Activated gamma-delta T cell (primary cell): ENCODE data around the gene GLRX3.

ENCODE experiments used
- DNase-seq: peaks from one replicate; lab custom pipeline; 2025; lab: John Stamatoyannopoulos, UW

Gene GLRX3

GRCh38 chr10:130208807-130209206 is 72.6 kb downstream of the GLRX3 start:
- no peak for DNase-seq

GRCh38 chr10:130212746-130213145 is 76.6 kb downstream of the GLRX3 start:
- DNase-seq = no peak

GRCh38 chr10:130213286-130214080 is 77.3 kb downstream of the GLRX3 start:
- no peak for DNase-seq

GRCh38 chr10:130214431-130214830 is 78.2 kb downstream of the GLRX3 start:
- DNase-seq = no peak

- DNase-seq = no peak
These were observed 79.2 kb downstream of the GLRX3 start for GRCh38 chr10:130215151-130215930.

- DNase-seq = no peak
These were observed 79.7 kb downstream of the GLRX3 start for GRCh38 chr10:130215931-130216231.

- DNase-seq = no peak
These were observed 82.0 kb downstream of the GLRX3 start for GRCh38 chr10:130218181-130218641.

GRCh38 chr10:130218936-130219335 is 82.7 kb downstream of the GLRX3 start:
- DNase-seq = no peak

- DNase-seq = no peak
These were observed 84.3 kb downstream of the GLRX3 start for GRCh38 chr10:130220251-130221185.

- DNase-seq = no peak
These were observed 85.5 kb downstream of the GLRX3 start for GRCh38 chr10:130221456-130222375.

- DNase-seq = no peak
These were observed 86.2 kb downstream of the GLRX3 start for GRCh38 chr10:130222381-130222780.

- no peak for DNase-seq
These were observed 88.0 kb downstream of the GLRX3 start for GRCh38 chr10:130224228-130224627.

- DNase-seq = no peak
These were observed 89.8 kb downstream of the GLRX3 start for GRCh38 chr10:130226012-130226411.

GRCh38 chr10:130227883-130228282 is 91.7 kb downstream of the GLRX3 start:
- no peak for DNase-seq
